GM12873 (cell line): Measurements from ENCODE around the gene PTPA.

ENCODE experiments used
- CTCF ChIP-seq: IDR thresholded peaks from 2 replicates; pipeline ENCODE4 v1.5.1; 2012; ENCODE audit warnings: low read depth, mild to moderate bottlenecking, moderate library complexity, low read length, control low read depth; ENCODE audit not compliant: insufficient read depth; ENCODE audit errors: missing control alignments

Gene PTPA

DNA sequence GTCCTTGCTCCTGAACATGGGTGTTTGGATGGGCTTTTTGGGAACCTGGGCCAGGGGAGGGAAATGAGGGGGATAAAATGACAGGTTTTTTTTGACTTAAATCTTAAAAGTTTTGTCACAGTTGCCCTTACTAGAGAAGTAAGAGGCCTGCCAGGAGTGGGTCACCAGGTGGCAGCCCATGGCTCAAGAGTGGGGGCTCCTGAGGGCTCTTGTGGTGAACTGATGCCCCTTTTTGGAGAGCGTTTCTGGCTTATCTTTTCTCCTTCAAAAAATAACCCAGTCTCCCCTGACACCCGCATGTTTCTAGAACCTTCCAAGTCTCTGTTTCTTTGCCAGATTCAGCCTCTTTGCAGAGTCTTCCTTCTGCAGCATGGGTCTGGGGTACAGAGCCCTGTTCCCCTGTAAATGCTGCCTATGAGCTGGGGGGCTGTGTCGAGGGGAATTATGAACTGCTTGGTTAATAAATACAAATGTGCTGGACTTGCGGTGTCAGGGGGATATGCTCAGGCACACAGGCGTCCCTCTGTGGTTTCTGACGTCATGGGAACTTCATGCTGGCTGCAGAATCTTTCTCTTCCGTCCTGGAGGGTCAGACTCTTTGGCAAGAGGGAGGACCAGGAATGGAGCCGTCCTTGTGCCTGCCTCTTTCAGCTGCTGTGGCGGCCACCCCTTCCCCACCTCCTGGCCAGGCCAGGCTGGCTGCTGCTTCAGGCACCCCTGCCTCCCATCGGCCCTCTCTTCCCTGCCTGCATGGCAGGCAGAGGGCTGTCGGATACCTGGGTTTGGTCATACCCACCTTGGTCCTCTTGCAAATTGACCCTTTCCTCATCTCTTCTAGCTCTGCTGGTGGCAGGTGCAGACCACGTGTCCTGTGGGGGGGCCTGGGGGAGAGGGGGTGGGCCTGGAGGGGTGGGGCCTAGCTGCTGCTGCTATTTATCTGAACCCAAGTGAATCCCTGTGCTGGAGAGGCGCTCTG, 30.1 kb downstream of the PTPA start:
- no peak for TF ChIP-seq CTCF

GRCh38 chr9:129142138-129142935, 31.1 kb downstream of the PTPA start:
- no peak for TF ChIP-seq CTCF

GRCh38 chr9:129143031-129143927, 32.1 kb downstream of the PTPA start:
- peak; percentile 99 for TF ChIP-seq CTCF

DNA sequence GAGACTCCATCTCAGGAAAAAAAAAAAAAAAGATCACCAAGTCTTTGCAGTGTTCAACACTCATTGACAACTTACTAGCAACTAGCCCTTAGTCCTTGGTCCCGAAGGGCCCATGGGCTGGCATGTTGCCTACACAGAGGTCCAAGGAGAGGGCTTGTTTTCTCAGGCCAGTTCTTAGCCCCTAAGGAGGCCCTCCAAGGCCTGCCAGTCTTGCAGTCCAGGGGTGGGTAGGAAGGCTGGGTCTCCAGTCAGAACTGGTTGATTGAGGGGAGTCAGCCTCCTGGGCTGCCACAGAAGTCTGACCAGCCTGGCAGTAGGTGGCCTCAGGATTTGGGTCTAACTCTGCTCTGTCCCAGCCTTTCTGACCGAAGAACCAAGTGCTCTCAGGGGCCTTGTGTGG, 34.1 kb downstream of the PTPA start:
- no peak for TF ChIP-seq CTCF

- no peak for TF ChIP-seq CTCF
These were observed 34.7 kb downstream of the PTPA start for GRCh38 chr9:129145841-129146292.

GRCh38 chr9:129146441-129146941, 35.3 kb downstream of the PTPA start:
- TF ChIP-seq CTCF, result no peak
